Neuronal stem cell (in vitro differentiated cells): ENCODE measurements around the gene DIRAS3.
"Not testable (repeated sequence)": the region's sequence is repeated elsewhere in the genome, so short reads cannot be mapped to it uniquely, and the experiment has no call there.

ENCODE experiments used
- DNase-seq: peaks from one replicate; pipeline ENCODE4 v3.0.0-alpha.2; 2013; ENCODE audit warnings: low spot score
- H2AFZ ChIP-seq: one replicate; pipeline ENCODE4 v1.6.1; 2013; ENCODE audit warnings: mild to moderate bottlenecking, low read length, inconsistent platforms
- H2AK5ac ChIP-seq: 2 replicates; pipeline ENCODE4 v1.6.1; 2013; ENCODE audit warnings: low read depth, mild to moderate bottlenecking, inconsistent platforms, low read length, moderate library complexity, mixed read lengths
- H2BK120ac ChIP-seq: 2 replicates; pipeline ENCODE4 v1.6.1; 2013; ENCODE audit warnings: low read depth, mild to moderate bottlenecking, inconsistent platforms, low read length, moderate library complexity, mixed read lengths
- H2BK12ac ChIP-seq: one replicate; pipeline ENCODE4 v1.6.1; 2013; ENCODE audit warnings: low read length, inconsistent platforms
- H2BK15ac ChIP-seq: 2 replicates; pipeline ENCODE4 v1.6.1; 2013; ENCODE audit warnings: mild to moderate bottlenecking, low read length, inconsistent platforms, mixed read lengths
- H2BK5ac ChIP-seq: one replicate; pipeline ENCODE4 v1.6.1; 2013; ENCODE audit warnings: inconsistent platforms, mild to moderate bottlenecking, low read length, moderate library complexity
- H3K14ac ChIP-seq: one replicate; pipeline ENCODE4 v1.6.1; 2013; ENCODE audit warnings: low read length, inconsistent platforms
- H3K18ac ChIP-seq: 2 replicates; pipeline ENCODE4 v1.6.1; 2013; ENCODE audit warnings: low read length, inconsistent platforms
- H3K23ac ChIP-seq: 2 replicates; pipeline ENCODE4 v1.6.1; 2013; ENCODE audit warnings: low read depth, mild to moderate bottlenecking, mixed read lengths, low read length, inconsistent platforms; ENCODE audit not compliant: poor library complexity
- H3K27ac ChIP-seq: replicated peaks from 3 replicates; pipeline ENCODE4 v1.5.1; 2013; ENCODE audit warnings: low read length, inconsistent platforms
- H3K27me3 ChIP-seq, 3 experiments: 2 replicates each; pipeline ENCODE4 v1.6.1; 2013; ENCODE audit warnings: low read length in 3 of 3, mild to moderate bottlenecking in 2 of 3, inconsistent platforms in 1 of 3, low read depth in 1 of 3, mixed read lengths in 1 of 3, moderate library complexity in 1 of 3; ENCODE audit not compliant: control insufficient read depth in 3 of 3, insufficient read depth in 3 of 3
- H3K36me3 ChIP-seq, 2 donors: replicated peaks in 1 of 2; 2 replicates each; pipeline ENCODE4 v1.6.1; 2013; ENCODE audit warnings: low read length in 2 of 2; ENCODE audit not compliant: control insufficient read depth in 2 of 2, insufficient read depth in 2 of 2
- H3K4ac ChIP-seq: 2 replicates; pipeline ENCODE4 v1.6.1; 2013; ENCODE audit warnings: inconsistent platforms, mild to moderate bottlenecking, low read length, moderate library complexity
- H3K4me1 ChIP-seq, 2 donors: 1 replicate in 1 of 2; 2 replicates in 1 of 2; pipeline ENCODE4 v1.6.1; 2013; ENCODE audit warnings: low read length in 2 of 2, low read depth in 1 of 2; ENCODE audit not compliant: control insufficient read depth in 2 of 2, insufficient read depth in 1 of 2
- H3K4me2 ChIP-seq: one replicate; pipeline ENCODE4 v1.6.1; 2013; ENCODE audit warnings: mild to moderate bottlenecking, low read length, inconsistent platforms; ENCODE audit not compliant: insufficient read depth, poor library complexity, severe bottlenecking
- H3K4me3 ChIP-seq, 2 donors: 2 replicates each; pipeline ENCODE4 v1.5.1; 2013; ENCODE audit warnings: low read length in 2 of 2, mild to moderate bottlenecking in 2 of 2, inconsistent platforms in 1 of 2, moderate library complexity in 1 of 2
- H3K79me1 ChIP-seq: one replicate; pipeline ENCODE4 v1.6.1; 2013; ENCODE audit warnings: low read depth, mild to moderate bottlenecking, inconsistent platforms, low read length, moderate library complexity
- H3K9ac ChIP-seq: one replicate; pipeline ENCODE4 v1.6.1; 2013; ENCODE audit warnings: mild to moderate bottlenecking, low read depth, low read length, inconsistent platforms; ENCODE audit not compliant: poor library complexity
- H3K9me3 ChIP-seq, 2 donors: replicated peaks in 1 of 2; 2 replicates each; pipeline versions ENCODE3 to v1.6.1; 2013; ENCODE audit warnings: low read length in 2 of 2, mild to moderate bottlenecking in 2 of 2, inconsistent platforms in 1 of 2, low read depth in 1 of 2, mixed read lengths in 1 of 2, moderate library complexity in 1 of 2; ENCODE audit not compliant: control insufficient read depth in 2 of 2, insufficient read depth in 1 of 2
- H4K8ac ChIP-seq: one replicate; pipeline ENCODE4 v1.6.1; 2013; ENCODE audit warnings: low read depth, mild to moderate bottlenecking, inconsistent platforms, low read length, moderate library complexity
- H4K91ac ChIP-seq: one replicate; pipeline ENCODE4 v1.6.1; 2013; ENCODE audit warnings: low read length, low read depth, mild to moderate bottlenecking, inconsistent platforms; ENCODE audit not compliant: poor library complexity
- WGBS, 2 donors: extraction: QIAGEN DNeasy Blood & Tissue Kit; methylation state at CpG; one replicate each; pipeline ENCODE4 v1.1.7; 2013; ENCODE audit warnings: missing lambda C conversion rate in 2 of 2, mixed read lengths in 1 of 2; ENCODE audit not compliant: insufficient read length in 2 of 2, insufficient replicate concordance in 1 of 2; ENCODE audit errors: extremely low coverage in 2 of 2; 5-methylcytosine and 5-hydroxymethylcytosine counted together

DIRAS3 gene

GRCh38 chr1:68065766-68066165 lies 15.3 kb upstream of the DIRAS3 start:
- Histone ChIP-seq H3K36me3 (no peaks in the 10 kb centered on the region), H3K27me3 (no peaks in the 10 kb centered on the region), H3K4me1 (no peaks in the 10 kb centered on the region), H4K8ac (no peak overlapping the region), H2BK12ac (no peak overlapping the region), H3K4me3 (no peak overlapping the region), H3K4me2 (no peak overlapping the region), H3K23ac (no peak overlapping the region), H3K4ac (no peak overlapping the region), H2BK120ac (no peak overlapping the region), H3K79me1 (no peaks in the 10 kb centered on the region), H3K9ac (no peak overlapping the region), H2BK5ac (no peak overlapping the region), H3K27ac (no peak overlapping the region), H2BK15ac (no peak overlapping the region), H3K14ac (no peak overlapping the region), H2AFZ (no peak overlapping the region), H3K9me3 (no peaks in the 10 kb centered on the region), H4K91ac (no peak overlapping the region), H2AK5ac (no peak overlapping the region), H3K18ac (no peak overlapping the region)
- no peak for DNase-seq
- 100% methylated on average over 1 of the region's 1 CpG; no CpG with 5 or more reads in 1 of the 2 donors for WGBS, 2 donors

DNA sequence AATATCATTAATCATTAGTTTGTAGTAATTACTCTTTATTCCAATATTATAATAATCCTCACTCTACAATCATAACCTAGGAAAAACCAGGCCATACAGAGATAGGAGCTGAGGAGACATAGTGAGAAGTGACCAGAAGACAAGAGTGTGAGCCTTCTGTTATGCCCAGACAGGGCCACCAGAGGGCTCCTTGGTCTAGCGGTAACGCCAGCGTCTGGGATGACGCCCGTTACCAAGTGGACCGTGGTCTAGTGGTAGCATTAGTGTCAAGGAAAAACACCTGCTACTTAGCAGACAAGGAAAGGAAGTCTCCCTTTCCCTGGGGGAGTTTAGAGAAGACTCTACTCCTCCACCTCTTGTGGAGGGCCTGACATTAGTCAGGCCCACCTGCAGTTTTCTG lies 7.6 kb upstream of the DIRAS3 start:
- H3K14ac ChIP-seq, DNase-seq, H3K9ac ChIP-seq, H2BK120ac ChIP-seq, H3K9me3 ChIP-seq, H3K36me3 ChIP-seq, H3K23ac ChIP-seq, H3K27me3 ChIP-seq, H2AFZ ChIP-seq, H4K91ac ChIP-seq, H3K27ac ChIP-seq, H3K4ac ChIP-seq, H4K8ac ChIP-seq, H2BK12ac ChIP-seq, H2BK15ac ChIP-seq, H3K4me1 ChIP-seq, H3K18ac ChIP-seq, H3K4me3 ChIP-seq, H3K4me2 ChIP-seq, H3K79me1 ChIP-seq, H2BK5ac ChIP-seq, H2AK5ac ChIP-seq: not testable (repeated sequence)
- no CpG with 5 or more reads among the region's 6 CpGs for WGBS, 2 donors

GRCh38 chr1:68057564-68057963 lies 7.1 kb upstream of the DIRAS3 start:
- Histone ChIP-seq H4K91ac (no peak overlapping the region), H2AFZ (no peak overlapping the region), H4K8ac (no peak overlapping the region), H3K9ac (no peak overlapping the region), H3K14ac (no peak overlapping the region), H3K4me2 (no peak overlapping the region), H3K4me1 (no peaks in the 10 kb centered on the region), H3K79me1 (no peaks in the 10 kb centered on the region), H3K27me3 (no peaks in the 10 kb centered on the region), H2AK5ac (no peak overlapping the region), H2BK5ac (no peak overlapping the region), H3K18ac (no peak overlapping the region), H2BK15ac (no peak overlapping the region), H3K27ac (no peak overlapping the region), H3K23ac (no peak overlapping the region), H2BK120ac (no peak overlapping the region), H2BK12ac (no peak overlapping the region), H3K4ac (no peak overlapping the region), H3K36me3 (no peaks in the 10 kb centered on the region), H3K4me3 (peak overlapping the region in 1 of 2 donors; percentile 1), H3K9me3 (peaks cover 0 to 3% of the 10 kb centered on the region in 2 donors)
- no peak for DNase-seq
- no CpG with 5 or more reads among the region's 3 CpGs for WGBS, 2 donors

DNA sequence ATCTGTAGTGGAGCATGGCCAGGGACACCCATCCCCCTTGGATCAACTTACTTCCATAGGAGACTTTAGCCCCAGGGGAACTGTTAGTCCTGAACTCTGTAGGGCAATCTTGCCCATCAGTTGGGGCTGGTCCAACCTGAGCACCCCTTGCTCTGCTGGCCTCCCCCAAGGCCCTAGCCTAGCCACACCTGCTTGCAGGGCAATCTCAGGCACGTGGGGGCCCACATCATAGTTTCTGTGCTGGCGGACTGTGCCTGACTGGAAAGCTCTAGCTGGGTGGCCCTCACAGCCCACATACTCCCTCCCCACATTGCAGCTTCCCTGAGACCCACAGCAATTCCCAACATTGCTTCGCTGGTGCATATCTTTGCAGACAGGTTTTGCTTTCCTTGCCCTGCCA lies 6.6 kb upstream of the DIRAS3 start:
- Histone ChIP-seq H3K27me3 (no peaks in the 10 kb centered on the region), H4K8ac (no peak overlapping the region), H3K4ac (no peak overlapping the region), H3K27ac (no peak overlapping the region), H3K79me1 (no peaks in the 10 kb centered on the region), H2BK120ac (no peak overlapping the region), H3K4me1 (no peaks in the 10 kb centered on the region), H2AFZ (no peak overlapping the region), H3K18ac (no peak overlapping the region), H3K9me3 (peaks cover 0 to 3% of the 10 kb centered on the region in 2 donors), H3K36me3 (no peaks in the 10 kb centered on the region), H2BK5ac (no peak overlapping the region), H3K9ac (no peak overlapping the region), H2BK12ac (no peak overlapping the region), H2BK15ac (no peak overlapping the region), H3K4me2 (no peak overlapping the region), H3K23ac (no peak overlapping the region), H2AK5ac (no peak overlapping the region), H3K14ac (no peak overlapping the region), H4K91ac (no peak overlapping the region), H3K4me3 (no peak overlapping the region)
- no CpG with 5 or more reads among the region's 3 CpGs for WGBS, 2 donors
- no peak for DNase-seq
